ENCODE results near the gene WEE1. TPM values are rescaled to one million over a fixed set of nuclear protein-coding genes. Genes with fewer than 3 reads are reported as not detected.
A peak's percentile ranks its signal among the peaks of the same experiment; 100 is the strongest.
"Not testable (repeated sequence)": the region's sequence is repeated elsewhere in the genome, so short reads cannot be mapped to it uniquely, and the experiment has no call there.

The WEE1 gene
- polyA plus RNA-seq, 10 donors: 25.8 to 54.7 (median 36.4) TPM

DNA sequence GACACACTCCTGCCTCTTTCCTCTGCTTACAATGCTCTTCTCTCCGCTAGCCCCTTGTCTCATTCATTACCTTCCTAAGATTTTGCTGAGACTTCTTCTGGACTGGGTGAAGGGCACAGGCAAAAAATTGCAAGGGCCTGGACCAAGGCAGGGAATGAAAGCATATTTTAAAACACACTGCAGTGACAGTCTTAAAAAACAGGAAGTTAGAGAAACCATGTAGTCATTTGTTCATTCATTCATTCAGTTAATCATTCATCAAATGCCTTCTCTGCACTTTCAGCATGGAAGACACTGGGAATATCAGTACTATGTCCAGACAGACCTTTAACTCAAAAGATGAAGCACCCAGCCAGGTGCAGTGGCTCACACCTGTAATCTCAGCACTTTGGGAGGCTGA is 45.5 kb downstream of the WEE1 start:
- DNase-seq: no peak

DNA sequence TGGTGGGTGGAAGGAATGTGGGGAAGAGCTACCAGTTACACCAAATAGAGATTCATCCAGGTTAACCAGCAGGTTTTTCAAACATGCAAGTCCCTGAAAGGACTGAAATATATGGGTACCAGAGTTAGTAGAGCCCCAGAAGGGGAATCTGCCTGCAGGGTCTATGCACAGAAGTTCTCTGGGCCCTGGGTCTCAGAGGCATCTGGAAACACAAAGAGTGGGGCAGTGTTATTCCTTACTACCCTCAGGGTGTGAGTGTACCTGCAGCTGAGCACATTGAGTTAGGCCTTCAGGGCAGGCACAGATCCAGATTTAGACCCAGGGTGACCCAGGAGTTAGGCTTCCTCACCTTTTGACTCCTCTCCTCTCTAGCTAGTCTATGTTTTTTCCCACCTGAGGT is 46.5 kb downstream of the WEE1 start:
- no peak for DNase-seq

DNA sequence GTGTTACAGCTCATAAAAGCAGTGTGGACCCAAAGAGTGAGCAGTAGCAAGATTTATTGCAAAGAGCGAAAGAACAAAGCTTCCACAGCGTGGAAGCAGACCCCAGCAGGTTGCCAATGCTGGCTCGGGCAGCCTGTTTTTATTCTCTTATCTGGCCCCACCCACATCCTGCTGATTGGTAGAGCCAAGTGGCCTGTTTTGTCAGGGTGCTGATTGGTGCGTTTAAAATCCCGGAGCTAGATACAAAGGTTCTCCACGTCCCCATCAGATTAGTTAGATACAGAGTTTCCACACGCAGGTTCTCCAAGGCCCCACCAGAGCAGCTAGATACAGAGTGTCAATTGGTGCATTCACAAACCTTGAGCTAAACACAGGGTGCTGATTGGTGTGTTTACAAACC is 48.9 kb downstream of the WEE1 start:
- not testable (repeated sequence) for DNase-seq

DNA sequence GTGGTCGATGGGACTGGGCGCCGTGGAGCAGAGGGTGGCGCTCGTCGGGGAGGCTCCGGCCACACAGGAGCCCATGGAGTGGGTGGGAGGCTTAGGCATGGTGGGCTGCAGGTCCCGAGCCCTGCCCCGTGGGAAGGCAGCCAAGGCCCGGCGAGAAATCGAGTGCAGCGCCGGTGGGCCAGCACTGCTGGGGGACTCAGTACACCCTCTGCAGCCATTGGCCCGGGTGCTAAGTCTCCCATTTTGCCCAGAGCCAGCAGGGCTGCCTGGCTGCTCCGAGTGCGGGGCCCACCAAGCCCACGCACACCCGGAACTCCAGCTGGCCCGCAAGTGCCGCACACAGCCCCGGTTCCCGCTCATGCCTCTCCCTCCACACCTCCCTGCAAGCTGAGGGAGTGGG is 49.6 kb downstream of the WEE1 start:
- DNase-seq: not testable (repeated sequence)

DNA sequence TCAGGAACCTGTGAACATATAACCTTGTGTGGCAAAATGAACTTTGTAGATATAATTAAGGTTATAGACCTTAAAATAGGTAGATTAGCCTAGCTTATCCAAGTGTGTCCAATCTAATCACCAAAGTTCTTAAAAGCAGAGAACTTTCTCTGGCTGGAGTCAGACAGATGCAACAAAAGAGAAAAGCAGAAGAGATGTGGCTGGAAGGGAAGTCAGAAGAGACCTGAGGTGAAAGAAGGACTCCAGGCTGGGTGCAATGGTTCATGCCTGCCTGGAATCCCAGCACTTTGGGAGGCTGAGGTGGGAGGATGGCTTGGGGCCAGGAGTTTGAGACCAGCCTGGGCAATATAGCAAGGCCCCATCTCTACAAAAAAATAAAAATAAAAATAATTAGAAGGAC is 51.0 kb downstream of the WEE1 start:
- DNase-seq: no peak

DNA sequence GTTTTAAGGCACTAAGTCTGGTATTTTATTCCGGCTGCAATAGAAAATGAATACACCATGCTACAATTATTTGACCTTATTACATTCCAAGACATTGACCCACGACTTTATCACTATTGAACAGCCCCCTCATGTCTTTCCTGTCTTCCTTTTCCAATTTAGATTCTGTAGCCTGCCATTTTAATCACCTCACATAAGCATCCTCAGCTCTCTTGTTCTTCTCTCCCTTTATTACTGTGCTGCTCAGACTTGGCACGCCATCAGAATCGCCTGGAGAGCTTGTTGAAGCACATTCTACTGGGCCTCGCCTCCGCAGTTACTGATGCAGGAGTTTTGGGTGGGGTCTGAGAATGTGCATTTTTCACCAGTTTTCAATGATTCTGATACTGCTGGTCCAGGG is 51.7 kb downstream of the WEE1 start:
- DNase-seq: peak in 1 of 3 donors; percentile 69

DNA sequence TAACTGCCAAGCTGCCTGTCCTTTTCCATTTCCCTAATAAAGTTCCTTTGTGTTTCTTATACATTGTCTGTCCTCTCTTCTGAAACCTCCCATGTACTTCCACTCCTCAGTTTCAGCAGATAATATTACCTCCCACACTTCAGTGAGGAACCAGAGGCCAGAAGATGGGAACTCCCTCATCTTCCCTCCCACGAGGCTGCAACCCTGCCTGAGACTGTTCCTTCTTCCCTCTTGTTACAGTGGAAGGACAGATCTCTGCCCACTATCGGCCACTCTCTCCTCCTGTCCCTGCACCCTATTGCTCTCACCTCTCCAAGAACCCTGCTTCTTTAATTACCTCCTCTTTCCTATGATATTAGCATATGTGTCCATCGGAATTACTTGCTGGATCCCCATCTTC is 52.3 kb downstream of the WEE1 start:
- no peak for DNase-seq

DNA sequence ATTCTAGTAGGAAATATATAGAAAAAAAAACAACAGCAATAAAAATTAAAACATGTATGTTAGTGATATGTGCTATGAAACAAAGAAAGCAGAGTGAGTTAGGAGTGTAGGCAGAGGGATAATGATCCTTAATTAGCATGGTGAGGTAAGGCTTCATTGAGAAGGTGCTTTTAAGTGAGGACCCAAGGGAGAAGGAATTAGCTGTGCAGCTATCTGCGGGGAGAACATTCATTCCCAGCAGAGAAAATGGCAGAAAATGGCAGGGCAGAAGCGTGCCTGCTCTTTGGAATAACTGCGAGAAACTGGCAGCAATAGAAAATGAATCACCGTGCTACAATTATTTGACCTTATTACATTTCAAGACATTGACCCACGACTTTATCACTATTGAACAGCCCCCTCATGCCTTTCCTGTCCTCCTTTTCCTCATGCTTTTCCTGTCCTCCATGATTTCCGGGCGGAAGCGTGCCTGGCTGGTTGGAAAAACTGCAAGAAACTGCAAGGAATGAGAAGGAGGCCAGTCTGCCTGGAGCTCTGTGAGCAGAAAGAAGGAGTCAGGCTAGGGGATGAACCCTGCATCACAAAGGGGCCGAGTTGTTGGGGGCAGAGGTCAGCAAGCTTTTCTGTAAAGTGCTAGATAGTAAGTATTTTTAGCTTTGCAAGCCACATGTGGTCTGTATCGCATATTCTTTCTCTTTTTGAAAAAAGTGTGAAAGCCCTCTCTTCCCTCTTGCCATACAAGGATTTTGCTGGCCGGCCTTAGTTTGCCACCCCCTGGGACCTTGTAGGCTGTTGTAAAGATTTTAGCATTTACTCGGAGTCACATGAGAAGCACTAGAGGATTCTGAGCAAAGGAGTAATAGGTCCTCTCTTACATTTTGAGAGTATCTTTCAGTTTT is 53.3 kb downstream of the WEE1 start:
- peak in 1 of 3 donors; percentile 41 for DNase-seq

DNA sequence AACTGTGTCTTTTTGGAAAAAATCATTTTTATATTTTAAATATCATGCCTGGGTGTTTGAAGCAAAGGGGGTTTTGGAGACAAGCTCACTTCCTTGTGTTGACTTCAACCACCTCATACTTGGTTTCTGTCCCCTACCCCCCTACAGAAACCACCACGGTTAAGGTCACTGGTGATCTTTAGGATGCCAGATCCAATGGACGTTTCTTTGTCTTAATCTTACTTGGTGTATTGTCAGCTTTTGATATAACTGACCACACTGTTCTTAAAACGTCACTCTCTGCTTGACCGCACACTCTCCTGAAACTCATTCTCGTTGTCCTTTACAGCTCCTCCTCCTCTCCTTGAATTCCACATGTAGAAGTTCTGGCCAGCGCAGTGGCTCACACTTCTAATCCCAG is 55.6 kb downstream of the WEE1 start:
- no peak for DNase-seq

DNA sequence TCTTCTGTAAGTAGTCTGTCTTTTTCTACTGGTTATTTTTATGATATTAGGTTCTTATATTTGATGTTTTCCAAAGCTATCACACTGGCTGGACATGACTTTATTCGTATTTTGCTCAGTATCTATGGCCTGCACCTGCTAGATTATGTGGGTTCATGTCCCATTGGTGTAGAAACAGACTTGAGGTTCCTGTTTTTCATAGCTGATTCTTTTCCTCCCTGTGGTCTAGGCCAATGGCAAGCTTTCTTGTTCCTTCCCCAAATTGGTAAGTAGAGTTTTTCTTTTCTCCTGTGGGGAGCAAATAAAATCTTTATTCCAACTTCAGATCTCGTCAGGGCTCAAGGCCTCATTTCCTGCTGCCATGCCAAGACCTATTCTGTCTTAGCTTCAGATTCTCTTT is 60.2 kb downstream of the WEE1 start:
- DNase-seq: no peak

DNA sequence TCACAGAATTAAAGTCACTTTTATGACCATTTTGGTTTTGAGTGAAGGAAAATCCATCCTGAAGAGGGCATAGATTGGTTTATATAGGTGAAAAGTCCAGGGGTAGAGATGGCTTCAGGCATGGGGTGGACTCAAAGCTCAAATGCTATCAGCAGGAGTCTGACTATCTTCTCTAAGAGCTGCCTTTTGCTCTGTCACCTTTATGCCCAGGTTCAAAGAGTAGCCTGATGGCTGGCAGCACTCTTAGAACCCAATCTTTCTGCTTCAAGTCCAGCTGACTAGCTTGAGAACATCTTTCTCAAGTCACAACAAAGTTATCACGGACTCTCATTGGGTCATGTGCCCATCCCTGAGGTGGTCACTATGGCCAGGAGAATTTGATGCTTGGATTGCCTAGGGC is 63.2 kb downstream of the WEE1 start:
- DNase-seq: no peak

DNA sequence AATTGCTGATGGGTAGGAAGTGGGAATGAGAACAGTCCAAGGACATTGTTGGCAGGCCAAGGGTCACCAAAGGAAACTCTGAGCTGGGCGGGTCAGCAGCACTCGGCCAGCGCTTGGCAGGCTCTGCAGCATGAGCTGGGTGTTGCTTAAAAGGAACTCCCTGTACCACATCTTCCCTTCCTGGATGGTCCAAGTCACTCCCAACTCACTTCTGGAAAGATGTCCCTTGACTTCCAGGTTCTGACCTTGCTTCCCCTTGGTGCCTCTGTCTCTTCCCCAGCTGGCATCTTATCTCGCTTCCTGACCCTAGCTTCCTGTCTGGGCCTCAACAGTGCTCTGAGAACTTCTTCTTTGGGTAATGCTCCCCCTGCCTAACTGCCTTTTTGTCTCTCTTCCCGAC is 65.6 kb downstream of the WEE1 start:
- DNase-seq: no peak

Other genes starting within 250 kb of the WEE1 start
- 100 to 1,000 TPM in 4 of 10 donors, 10 to 100 TPM in 6; 75.0 to 132 (median 95.4) TPM for gene IPO7, start 189.0 kb upstream of the WEE1 start, polyA plus RNA-seq (ENCODE audit: insufficient read length in 10 of 10)
- 10 to 100 TPM; 11.8 to 20.7 (median 15.3) TPM for gene ZNF143, start 112.7 kb upstream of the WEE1 start, polyA plus RNA-seq (ENCODE audit: insufficient read length in 10 of 10)
- gene SWAP70, start 90.4 kb downstream of the WEE1 start, polyA plus RNA-seq (ENCODE audit: insufficient read length in 10 of 10): 10 to 100 TPM in 9 of 10 donors, 1 to 10 TPM in 1; 9.7 to 18.0 (median 14.3) TPM